GM21423 (cell line): ENCODE results near the gene FANCM.
"Not testable (repeated sequence)": the region's sequence is repeated elsewhere in the genome, so short reads cannot be mapped to it uniquely, and the experiment has no call there.

ENCODE experiments used
- ATAC-seq: cut with Tn5 transposase; IDR thresholded peaks from one replicate; pipeline ENCODE4 v1.9.1; 2021; ENCODE audit warnings: mild to moderate bottlenecking, moderate library complexity; ENCODE audit not compliant: unreplicated experiment

Gene FANCM

DNA sequence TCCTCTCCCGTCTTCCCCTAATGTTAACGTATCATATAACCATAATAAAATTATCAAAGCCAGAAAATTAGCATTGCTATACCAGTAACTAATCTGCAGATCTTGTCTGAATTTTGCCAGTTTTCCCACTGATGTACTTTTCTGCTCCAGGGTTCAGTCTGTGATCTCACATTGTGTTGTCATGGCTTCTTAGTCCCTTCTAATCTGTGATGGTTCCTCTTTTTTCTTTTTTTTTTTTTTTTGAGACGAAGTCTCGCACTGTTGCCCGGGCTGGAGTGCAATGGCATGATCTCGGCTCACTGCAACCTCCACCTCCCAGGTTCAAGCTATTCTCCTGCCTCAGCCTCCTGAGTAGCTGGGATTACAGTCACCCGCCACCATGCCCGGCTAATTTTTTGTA is 6.4 kb downstream of the FANCM start:
- not testable (repeated sequence) for ATAC-seq

DNA sequence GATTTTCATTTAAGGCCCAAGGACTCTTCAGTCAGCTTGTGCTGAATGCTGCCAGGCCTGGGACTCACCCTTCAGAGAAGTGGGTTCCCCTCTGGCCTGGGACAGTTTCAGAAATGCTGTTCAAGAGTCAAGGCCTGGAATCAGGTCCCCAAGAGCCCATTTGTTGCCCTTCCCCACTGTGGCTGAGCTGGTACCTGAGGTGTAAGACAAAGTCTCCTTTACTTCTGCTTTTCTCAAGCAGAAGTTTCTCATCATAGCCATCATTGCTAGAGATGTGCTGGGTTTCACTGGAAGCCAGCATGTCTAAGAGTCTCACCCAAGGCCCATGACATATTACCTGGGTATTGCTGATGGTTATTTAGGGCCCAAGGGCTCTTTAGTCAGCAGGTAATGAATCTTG is 8.9 kb downstream of the FANCM start:
- peak; percentile 73 for ATAC-seq

DNA sequence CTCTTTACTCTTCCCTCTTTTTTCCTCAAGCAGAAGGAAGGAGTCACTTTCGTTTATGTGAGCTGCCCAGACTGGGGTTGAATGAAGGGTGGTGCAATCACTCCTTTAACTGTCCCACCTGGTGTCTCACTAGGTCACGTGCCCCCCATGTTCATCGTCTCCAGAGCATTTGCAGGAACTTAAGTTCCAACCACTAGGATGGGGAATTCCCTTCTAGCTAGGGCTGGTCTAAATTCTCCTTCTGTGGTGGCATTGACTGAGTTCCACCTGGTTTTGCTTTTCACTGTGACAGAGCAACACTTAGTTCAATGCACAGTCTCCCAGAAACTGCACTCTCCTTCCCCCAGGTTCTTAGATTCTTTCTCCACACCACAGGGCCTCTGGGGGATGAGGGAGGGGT is 9.5 kb downstream of the FANCM start:
- ATAC-seq, result peak; percentile 59

DNA sequence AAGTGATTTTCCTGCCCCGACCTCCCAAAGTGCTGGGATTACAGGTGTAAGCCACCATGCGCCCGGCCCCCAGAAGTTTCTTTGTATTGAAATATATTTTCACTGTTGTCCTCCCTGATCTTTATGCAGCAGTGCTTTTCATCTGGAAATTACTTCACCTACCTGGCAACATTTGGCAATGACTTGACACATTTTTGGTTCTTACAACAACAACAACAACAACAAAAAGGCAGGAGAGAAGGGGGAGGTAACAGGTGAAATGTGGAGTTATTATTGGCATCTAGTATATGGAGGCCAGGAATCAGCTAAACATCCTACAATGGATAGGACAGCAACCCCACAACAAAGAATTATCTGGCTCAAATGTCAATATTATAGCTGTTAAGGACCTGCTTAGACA is 13.9 kb downstream of the FANCM start:
- ATAC-seq, result no peak

DNA sequence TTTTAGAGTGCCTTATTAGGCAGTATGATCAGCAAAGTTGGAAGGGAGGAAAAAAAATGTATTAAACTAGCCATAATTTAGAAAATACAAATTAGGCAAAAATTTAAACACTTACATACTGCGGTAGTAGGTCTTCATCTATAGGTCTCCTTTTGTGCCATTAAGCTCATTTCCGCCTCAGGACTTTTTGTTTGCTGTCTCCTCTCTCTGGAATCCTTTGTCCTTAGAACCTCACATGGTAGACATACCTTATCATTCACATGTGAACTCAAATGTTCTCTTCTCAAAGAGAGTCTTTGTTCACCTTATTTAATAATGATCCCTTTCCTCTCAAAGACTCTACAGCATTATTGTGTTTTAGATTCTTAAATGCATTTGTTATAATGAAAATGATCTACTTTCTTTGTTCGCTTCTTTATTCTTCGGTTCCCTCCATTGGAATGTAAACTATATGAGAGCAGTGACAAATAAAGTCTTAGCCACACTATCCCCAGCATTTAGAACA is 14.7 kb downstream of the FANCM start:
- ATAC-seq, result no peak

DNA sequence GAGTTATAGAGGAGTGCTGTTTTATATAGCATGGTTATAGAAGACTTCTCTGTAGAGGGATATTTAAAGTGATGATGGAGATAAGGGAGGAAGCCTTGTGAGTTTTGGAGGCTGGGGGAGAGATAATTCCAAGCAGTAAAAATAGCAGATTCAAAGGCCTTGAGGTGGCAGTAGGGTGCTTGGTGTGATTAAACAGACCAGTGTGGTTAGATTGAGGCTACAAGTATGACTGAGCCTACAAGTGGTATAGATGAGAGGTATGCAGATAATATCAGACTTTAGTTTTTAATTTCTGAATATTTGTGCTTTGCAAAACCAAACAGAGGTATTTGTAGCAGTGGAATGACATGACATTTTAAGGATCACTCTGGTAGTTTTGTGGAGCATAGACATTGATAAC is 20.3 kb downstream of the FANCM start:
- ATAC-seq, result no peak

DNA sequence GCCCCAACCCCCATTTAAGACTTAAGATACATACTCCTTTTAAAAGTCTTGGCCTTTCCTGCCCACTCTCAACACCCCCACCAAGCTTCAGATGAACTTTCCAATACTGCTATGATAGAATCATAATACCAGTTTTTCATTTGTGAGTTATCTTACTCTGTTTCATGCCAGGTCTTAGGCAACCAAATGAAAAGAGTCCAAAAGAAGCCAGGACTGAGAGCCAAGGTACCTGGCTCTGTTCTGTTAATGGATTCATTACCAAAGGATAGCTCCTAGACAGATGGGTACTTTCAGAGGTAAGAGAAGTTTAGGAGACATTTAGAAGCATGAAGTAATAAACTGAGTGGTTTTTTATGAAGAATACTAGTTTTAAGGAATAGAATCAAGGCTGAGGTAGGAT is 34.2 kb downstream of the FANCM start:
- no peak for ATAC-seq

DNA sequence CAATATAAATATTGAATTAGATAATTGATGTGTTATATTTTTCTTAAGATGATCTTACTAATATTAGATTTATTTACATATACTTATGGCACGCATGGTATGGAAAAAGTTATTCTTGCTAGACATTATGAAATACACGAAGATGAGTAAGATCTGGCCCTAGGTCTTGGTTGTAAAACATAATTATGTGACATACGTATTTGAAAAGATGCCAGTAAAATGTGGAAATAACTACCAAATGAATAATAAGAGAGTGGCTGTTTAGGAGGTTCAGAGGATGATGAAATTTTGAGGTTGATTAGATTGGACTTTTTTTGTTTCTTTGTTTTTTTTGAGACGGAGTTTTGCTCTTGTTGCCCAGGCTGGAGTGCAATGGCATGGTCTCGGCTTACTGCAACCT is 41.3 kb downstream of the FANCM start:
- ATAC-seq, result no peak

DNA sequence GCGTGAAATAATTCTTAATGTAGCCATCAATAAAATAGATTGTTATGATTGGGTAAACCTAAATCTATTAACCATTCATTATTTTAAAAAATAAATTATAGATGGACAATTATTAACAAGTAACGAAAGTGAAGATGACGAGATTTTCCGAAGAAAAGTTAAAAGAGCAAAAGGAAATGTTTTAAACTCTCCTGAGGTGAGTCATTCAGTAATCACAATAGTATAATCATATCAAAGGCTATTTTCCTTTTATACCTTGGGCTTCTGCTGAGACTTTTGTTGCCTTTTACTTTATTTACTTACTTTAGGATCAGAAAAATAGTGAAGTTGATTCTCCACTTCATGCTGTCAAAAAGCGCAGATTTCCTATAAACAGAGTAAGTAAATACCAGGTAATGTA is 45.6 kb downstream of the FANCM start:
- no peak for ATAC-seq

DNA sequence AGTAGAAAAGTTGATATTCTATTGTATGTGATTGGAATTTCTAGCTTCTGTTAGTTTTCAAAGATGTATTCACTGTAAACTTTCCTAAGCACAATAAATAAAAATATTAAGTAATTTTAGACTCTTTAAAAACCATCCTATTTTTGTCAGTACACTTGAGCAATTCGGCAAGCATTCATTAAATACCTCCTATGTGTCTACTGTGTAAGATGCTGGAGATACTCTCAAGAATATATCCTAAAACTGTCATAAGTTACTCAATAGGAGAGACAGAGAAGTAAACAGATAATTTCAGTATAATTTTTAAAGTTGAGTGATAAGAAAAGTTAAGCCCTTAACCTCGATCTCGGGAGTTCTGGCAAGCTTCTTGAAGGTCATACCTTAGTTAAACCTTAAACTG is 46.1 kb downstream of the FANCM start:
- no peak for ATAC-seq

DNA sequence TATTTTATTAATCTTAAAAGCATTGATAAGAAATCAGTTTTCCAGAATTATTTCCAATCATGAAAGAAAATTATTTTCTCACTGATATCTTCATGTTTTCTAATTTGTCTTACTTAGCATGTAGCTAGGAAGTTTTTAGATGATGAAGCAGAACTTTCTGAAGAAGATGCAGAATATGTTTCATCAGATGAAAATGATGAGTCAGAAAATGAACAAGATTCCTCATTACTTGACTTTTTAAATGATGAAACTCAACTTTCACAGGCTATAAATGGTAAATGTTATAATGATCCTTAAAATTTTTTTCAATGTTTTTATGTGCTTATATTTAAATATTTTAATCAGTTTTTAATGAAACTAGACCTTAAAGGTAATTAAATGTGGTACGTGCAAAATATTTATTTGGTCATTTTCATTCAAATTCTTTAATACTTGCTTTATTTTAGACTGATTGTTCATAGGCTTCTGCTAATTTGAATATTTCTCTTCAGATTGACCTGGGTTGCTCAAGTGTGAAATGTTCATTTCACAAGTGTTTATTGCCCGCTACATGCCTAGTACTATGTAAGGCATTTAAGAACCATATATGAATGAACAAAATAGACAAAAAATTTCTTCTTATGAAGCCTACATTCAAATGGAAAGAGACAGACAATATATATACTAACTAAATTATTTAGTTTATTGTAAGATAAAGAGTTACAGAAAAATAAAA is 49.5 kb downstream of the FANCM start:
- no peak for ATAC-seq

DNA sequence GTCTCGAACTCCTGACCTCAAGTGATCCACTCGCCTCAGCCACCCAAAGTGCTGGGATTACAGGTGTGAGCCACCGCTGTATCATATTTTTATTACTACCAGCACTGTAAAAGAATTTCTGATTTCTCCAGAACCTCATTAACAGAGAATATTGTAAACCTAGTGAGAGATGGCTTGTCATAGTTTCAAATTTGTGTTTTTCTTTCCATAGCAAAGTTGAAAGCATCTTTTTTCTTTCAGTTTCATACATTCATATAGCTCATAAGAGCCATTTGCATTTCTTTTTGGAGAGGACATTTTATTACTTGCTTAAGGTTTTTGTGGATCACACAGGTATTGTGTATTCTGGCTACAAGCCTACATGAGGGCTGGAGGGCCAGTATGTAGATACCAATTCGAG is 59.2 kb downstream of the FANCM start:
- no peak for ATAC-seq

DNA sequence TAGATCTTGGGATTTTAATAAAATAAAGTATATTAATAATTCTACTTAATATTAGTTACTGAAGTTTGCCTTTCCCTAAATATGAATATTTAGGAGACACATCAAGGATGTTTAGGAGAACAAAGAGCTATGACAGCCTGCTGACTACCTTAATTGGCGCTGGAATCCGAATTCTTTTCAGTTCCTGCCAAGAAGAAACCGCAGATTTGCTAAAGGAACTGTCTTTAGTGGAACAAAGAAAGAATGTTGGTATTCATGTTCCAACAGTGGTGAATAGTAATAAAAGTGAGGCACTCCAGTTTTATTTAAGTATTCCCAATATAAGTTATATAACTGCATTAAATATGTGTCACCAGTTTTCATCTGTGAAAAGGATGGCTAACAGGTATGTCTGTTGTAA is 62.8 kb downstream of the FANCM start:
- no peak for ATAC-seq

DNA sequence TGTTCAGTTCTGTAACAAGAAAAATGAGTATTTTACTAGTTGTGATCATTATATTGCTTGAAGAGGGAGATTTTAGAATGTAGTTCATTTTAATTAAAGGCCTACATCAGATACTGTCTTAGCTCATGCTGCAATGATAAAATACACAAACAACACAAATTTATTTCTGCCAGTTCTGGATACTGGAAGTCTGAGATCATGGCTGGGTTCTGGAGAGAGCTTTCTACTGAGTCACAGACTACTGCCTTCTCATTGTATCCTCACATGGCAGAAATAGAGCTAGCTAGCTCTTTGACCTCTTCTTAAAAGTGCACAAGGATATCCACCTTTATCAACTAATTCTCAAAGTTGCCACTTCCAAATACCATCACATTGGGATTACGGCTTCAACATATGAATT is 63.5 kb downstream of the FANCM start:
- no peak for ATAC-seq

DNA sequence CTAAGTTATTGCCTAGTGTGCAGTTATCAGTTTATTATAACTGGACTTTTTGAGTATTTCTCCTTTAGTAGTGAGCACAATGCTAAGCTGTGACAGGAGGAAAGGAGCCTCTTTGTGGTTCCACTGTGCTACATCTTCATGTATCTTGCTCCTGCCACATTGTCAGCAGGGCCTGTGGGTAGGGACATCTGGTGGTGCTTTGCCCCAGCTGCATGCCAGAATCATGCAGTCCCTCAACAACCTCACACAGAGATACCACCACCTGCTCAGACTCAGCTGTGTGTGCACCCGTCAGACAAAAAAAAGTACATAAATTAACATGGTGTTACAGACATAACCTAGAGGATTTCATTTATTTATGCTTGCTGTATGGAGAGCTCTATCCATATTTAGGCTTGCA is 66.2 kb downstream of the FANCM start:
- ATAC-seq, result peak; percentile 57

DNA sequence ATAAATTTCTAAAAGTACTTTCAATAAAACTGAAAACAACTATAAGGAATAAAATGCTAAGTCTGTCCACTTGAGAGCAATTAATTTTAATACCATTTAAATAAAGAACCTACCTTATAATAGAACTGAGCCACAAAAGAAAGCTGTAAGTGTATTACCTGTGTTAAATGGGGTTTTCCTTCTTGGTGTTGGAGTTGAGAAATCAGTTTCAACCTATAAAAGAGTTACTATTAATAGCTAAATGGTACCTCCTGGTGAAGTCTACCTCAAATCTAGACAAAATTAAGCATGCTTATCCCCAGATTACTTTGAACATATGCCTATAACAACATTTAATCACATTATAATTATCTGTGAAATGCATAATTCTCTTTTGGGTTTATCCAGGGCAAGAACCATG is 68.5 kb downstream of the FANCM start:
- ATAC-seq, result no peak

DNA sequence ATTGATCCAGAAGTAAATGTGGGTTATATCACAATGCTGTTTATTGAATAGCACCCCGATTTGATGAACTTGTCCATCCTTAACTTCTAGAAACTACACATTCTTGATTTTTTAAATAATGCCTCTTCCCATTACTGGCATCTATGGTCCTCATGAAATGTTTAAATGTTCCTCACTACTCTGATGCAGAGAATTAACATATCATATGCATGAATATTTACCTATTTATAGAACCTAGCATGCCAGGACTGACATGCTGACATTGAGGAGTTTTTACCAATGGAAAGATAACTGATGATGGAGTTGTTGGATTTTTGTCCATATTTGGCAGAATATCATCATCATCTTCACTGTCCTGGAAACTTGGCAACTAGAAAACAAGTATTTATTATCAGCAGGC is 74.4 kb downstream of the FANCM start:
- no peak for ATAC-seq

DNA sequence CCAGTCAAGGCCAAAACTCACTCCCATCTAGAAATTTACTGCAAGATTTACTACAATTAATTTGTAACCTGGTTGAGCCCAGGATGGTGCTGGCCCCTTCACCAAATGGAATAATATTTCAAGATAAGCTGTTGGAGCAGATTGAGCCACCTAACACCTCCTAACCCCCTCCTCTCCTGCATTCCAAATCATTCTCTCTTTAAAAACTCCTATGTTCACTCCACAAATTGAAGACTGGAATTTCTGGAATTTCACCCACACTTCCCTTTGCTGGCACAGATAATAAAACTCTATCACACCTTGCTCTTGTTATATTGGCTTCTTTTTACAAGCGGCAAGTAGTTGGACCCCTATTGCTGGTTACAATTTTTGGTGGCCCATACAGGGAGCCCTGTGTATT is 75.6 kb downstream of the FANCM start:
- ATAC-seq, result no peak

DNA sequence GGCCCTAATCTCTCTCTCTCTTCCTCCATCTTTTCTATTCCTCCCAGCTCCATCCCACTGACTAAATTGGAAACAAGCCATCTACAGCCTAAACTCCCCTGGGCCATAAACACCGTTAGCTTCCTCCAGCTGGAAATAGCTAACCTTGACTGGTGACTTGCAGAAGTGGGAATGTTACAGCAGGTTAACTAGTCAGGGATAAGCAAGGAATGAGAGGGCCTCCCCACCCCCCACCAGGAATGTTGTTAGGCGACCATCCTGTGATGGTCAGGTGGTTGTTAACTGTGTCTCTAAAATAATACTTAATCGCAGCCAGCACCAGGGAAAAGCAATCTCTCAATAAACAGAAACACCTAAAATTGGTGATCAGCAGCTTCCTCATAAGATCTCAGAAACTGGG is 76.5 kb downstream of the FANCM start:
- ATAC-seq, result no peak

DNA sequence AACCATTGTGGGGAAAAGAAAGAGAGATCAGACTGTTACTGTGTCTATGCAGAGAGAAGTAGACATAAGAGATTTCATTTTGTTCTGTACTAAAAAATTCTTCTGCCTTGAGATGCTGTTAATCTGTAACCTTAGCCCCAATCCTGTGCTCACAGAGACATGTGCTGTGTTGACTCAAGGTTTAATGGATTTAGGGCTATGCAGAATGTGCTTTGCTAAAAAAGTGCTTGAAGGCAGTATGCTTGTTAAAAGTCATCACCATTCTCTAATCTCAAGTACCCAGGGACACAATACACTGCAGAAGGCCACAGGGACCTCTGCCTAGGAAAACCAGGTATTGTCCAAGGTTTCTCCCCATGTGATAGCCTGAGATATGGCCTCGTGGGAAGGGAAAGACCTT is 78.0 kb downstream of the FANCM start:
- ATAC-seq, result not testable (repeated sequence)

DNA sequence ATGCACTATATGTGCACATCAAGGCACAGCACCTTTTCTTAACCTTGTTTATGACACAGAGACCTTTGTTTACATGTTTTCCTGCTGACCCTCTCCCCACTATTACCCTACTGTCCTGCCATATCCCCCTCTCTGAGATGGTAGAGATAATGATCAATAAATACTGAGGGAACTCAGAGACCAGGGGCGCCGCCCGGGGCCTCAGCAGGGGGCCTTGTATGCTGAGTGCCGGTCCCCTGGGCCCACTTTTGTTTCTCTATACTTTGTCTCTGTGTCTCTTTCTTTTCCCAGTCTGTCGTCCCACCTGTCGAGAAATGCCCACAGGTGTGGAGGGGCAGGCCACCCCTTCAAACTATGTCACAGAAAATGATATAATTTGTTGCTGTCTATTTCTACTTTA is 78.6 kb downstream of the FANCM start:
- ATAC-seq, result not testable (repeated sequence)

DNA sequence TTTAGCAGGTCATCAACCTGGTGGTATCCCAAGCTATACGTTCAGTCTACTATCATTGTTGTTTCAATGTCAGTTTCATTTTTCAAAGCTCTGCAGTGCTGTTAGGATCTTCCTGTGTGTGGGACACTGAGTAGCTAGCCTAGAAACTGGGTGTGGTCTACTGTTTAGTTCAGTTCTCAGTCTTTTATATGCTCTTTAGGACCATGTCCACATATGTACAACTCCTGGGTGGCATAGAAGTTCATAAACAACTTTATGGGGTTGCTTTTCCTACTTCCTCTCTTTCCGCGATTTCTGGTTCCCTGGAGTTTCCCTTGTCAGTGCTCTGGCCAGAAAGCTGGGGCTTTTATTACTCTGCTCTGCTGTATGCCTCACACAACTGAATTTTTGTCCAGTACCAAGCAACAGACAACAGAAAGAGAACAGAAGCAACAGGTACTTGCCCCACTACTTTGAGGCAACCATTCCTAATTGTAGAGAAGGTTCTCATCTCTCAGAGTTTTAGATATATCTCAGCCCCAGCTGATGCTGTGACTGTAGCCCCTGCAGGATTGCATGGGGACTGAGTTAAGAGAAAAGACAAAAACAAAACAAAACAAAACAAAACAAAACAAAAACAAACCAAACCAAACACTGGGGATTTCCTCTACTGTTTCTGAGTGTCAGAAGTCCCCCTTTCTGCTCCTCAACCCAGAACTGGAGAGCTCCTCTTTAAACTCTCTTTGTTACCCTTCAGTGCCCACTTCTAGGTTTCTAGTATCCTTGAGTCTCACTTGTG is 86.9 kb downstream of the FANCM start:
- ATAC-seq, result peak; percentile 47
